Loucy (cell line): ENCODE measurements around the gene MTF1.

Experiments
- EZH2phosphoT487 ChIP-seq: fragments of 200-600 bp; IDR thresholded peaks from 2 replicates; pipeline ENCODE4 v1.6.1; 2018; ENCODE audit warnings: antibody characterized with exemption, mild to moderate bottlenecking, moderate library complexity, borderline replicate concordance
- TF ChIP-seq, protein P1 (sequence below): fragments of 200-600 bp; sonication (generic); conservative IDR thresholded peaks from 2 replicates; pipeline ENCODE4 v1.5.1; 2014; ENCODE audit warnings: mild to moderate bottlenecking, antibody characterized with exemption, low read length

DNA sequence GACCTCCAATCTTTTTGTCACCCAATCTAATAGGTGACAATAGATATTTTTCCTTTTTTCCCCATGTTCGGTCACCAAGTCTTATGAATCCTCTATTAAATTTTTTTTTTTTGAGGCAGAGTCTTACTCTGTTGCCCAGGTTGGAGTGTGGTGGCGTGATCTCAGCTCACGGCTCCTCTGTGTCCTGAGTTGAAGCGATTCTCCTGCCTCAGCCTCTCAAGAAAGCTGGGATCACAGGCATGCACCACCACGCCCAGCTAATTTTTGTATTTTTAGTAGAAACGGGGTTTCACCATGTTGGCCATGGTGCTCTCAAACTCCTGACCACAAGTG lies 42.5 kb upstream of the MTF1 start:
- TF ChIP-seq, protein P1, sequence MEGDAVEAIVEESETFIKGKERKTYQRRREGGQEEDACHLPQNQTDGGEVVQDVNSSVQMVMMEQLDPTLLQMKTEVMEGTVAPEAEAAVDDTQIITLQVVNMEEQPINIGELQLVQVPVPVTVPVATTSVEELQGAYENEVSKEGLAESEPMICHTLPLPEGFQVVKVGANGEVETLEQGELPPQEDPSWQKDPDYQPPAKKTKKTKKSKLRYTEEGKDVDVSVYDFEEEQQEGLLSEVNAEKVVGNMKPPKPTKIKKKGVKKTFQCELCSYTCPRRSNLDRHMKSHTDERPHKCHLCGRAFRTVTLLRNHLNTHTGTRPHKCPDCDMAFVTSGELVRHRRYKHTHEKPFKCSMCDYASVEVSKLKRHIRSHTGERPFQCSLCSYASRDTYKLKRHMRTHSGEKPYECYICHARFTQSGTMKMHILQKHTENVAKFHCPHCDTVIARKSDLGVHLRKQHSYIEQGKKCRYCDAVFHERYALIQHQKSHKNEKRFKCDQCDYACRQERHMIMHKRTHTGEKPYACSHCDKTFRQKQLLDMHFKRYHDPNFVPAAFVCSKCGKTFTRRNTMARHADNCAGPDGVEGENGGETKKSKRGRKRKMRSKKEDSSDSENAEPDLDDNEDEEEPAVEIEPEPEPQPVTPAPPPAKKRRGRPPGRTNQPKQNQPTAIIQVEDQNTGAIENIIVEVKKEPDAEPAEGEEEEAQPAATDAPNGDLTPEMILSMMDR = no peak
- no peak for TF ChIP-seq EZH2phosphoT487
